ENCODE results near the gene VANGL1. TPM values are rescaled to one million over a fixed set of nuclear protein-coding genes. Genes with fewer than 3 reads are reported as not detected.

VANGL1 gene
- total RNA-seq, 1 donor from 2014 or later, result 8.1 TPM

DNA sequence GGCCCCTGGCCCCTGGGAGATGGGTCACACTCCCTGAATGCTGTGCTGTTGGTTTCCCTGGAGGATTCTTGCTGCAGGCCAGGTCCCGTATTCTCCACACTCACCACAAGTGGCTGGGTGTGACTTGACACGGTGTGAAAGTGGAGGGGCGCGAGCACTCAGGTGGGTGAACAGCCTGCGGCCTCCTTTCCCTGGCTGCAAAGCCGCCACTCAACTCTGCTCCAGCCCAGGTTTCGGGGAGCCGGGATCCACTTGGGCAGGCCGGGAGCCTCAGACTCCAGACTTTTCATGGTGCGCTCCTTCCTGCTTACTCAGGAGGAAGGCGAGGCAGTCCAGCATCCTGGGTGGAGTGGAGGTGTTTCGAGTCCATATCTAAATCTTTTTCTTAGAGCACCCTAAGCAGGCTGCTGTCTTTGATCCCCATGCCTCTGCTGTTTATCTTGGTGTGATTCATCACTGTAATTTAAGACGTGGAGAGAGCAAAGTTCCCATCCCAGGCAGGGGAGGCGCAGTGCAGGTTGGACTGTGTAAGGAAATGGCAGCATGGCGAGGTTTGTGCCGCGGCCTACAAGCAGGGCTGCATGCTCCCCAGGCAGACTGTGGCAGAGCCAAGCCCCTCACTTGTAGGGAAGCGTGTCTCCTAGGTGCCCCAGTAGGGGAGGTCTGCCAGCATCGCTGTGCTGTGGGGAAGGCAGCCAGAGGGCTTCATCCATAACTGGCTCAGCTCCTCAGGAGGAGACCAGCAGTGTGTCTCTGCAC lies 29.6 kb downstream of the VANGL1 start:
- no peak for DNase-seq (ENCODE audit: extremely low spot score in 2 of 2)
- no peak overlapping the region for H3K27ac ChIP-seq
- no peaks in the 10 kb centered on the region for H3K27me3 ChIP-seq
- no peak overlapping the region for H3K4me3 ChIP-seq
- peaks cover 33% of the 10 kb centered on the region for H3K4me1 ChIP-seq
- intact Hi-C loops (cut with DNase I), result no loop called here
- no peaks in the 10 kb centered on the region for H3K9me3 ChIP-seq
- TF ChIP-seq POLR2A (IDR thresholded peaks at IDR 0.05) (no peak), POLR2AphosphoS5 (IDR thresholded peaks at IDR 0.05; ENCODE audit: insufficient read depth in 1 of 2, low read depth in 1 of 2) (no peak)
- TF ChIP-seq, protein P1, sequence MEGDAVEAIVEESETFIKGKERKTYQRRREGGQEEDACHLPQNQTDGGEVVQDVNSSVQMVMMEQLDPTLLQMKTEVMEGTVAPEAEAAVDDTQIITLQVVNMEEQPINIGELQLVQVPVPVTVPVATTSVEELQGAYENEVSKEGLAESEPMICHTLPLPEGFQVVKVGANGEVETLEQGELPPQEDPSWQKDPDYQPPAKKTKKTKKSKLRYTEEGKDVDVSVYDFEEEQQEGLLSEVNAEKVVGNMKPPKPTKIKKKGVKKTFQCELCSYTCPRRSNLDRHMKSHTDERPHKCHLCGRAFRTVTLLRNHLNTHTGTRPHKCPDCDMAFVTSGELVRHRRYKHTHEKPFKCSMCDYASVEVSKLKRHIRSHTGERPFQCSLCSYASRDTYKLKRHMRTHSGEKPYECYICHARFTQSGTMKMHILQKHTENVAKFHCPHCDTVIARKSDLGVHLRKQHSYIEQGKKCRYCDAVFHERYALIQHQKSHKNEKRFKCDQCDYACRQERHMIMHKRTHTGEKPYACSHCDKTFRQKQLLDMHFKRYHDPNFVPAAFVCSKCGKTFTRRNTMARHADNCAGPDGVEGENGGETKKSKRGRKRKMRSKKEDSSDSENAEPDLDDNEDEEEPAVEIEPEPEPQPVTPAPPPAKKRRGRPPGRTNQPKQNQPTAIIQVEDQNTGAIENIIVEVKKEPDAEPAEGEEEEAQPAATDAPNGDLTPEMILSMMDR (IDR thresholded peaks at IDR 0.05), result no peak
- H3K36me3 ChIP-seq, result peaks cover 0 to 5% of the 10 kb centered on the region in 2 donors

DNA sequence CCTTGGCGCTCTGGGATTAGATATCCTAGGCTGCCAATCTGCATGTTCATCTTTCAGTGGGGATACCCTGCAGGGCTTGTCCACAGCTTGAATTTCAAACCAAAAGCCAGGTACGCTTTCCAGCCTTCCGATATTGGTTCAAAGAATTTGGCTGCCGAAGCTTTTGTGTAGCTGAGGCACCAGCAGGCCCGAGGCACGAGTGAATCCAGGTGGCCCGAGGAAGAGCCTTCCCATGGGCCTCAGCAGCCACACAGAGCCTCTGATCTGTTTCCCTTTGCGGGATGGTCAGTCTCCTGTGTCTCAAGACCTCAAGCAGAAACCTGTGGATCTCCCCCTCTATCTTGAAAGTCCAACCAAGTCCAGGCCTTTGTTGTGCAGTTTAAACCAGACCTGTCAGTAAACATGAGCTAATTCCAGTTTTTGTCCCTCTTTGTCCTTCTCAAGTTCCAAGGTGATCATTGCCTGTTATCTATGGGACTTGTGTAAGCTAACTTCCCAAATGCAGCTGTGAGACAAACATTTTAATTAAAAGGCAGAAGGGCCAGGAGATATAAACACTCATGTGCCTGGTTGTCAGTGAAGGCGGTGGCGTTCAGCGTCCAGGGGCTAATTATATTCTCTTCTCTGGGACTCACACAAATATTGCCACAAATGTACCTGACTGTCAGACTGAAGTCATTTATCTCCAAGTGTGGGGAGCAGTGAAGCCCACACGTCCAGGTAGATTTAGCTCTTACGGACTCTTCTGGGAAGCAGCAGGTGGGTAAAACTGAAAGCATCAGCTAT lies 30.6 kb downstream of the VANGL1 start:
- TF ChIP-seq, protein P1 (IDR thresholded peaks at IDR 0.05), result no peak
- no peak for TF ChIP-seq POLR2A (IDR thresholded peaks at IDR 0.05)
- DNase-seq (ENCODE audit: extremely low spot score in 2 of 2), result no peak
- Histone ChIP-seq H3K27me3 (no peaks in the 10 kb centered on the region), H3K9me3 (no peaks in the 10 kb centered on the region), H3K4me1 (peaks cover 40% of the 10 kb centered on the region), H3K4me3 (no peak overlapping the region), H3K27ac (no peak overlapping the region), H3K36me3 (peaks cover 0 to 5% of the 10 kb centered on the region in 2 donors)
- intact Hi-C loops (cut with DNase I), result no loop called here

DNA sequence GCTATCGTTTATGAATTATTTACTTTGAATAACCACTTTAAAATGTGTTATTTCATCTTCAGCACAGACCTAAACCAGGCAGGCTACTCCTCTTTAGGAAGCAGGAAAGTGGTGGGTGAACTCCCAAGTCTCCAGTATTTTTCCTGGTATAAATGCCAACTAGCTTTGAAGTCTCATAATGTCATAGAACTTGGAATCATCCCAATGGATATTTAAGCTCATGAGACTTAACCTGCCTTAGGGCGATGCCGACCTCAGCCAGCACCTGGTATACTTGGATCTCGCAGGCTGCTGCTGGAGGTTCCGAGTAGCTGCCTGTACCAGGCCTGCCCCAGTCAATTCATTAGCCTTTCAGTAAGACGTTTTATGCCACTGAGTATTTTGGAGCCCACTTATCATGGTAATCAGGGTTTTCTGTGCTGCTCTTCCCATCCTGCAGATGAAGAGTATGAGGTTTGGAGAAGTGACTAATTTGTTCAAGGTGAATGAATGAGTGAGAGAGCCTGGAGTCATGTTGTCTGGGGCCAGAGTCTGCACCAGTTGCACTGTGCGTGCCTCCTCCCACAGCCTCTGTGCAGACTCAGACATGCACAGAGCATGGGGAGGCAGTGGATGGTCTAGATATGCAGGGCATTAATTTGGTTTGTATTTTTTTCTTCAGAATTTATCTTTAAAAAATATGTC lies 34.9 kb downstream of the VANGL1 start:
- Histone ChIP-seq H3K27me3 (no peaks in the 10 kb centered on the region), H3K4me3 (no peak overlapping the region), H3K36me3 (no peaks in the 10 kb centered on the region), H3K27ac (no peak overlapping the region), H3K9me3 (no peaks in the 10 kb centered on the region), H3K4me1 (peaks cover 49% of the 10 kb centered on the region)
- TF ChIP-seq POLR2A (IDR thresholded peaks at IDR 0.05) (no peak), POLR2AphosphoS5 (IDR thresholded peaks at IDR 0.05; ENCODE audit: insufficient read depth in 1 of 2, low read depth in 1 of 2) (no peak)
- TF ChIP-seq, protein P1 (IDR thresholded peaks at IDR 0.05), result no peak
- DNase-seq (ENCODE audit: extremely low spot score in 2 of 2), result no peak
- intact Hi-C loops (cut with DNase I), result no loop called here

DNA sequence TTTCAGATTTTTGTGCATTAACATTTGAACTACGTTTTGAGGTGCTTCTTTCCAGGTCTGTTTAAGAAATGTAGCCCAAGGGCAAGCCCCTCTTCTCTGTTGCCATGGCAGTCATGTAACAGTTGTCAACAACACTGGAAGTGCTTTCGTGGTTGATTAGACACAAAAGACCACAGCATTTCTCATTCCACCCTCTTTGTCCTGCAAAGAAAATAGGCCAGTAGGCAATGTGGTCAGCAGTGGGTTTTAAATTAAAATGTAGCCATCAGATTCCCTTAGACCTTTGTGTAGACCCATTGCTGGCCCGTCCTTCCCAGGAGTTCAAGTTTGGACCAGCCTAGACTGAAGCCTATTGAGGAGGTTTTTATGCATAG lies 35.4 kb downstream of the VANGL1 start:
- Histone ChIP-seq H3K9me3 (no peaks in the 10 kb centered on the region), H3K4me1 (peaks cover 43% of the 10 kb centered on the region), H3K36me3 (no peaks in the 10 kb centered on the region), H3K4me3 (no peak overlapping the region), H3K27me3 (no peaks in the 10 kb centered on the region), H3K27ac (no peak overlapping the region)
- intact Hi-C loops (cut with DNase I), result no loop called here
- no peak for DNase-seq (ENCODE audit: extremely low spot score in 2 of 2)
- TF ChIP-seq, protein P1 (IDR thresholded peaks at IDR 0.05), result no peak
- no peak for TF ChIP-seq POLR2AphosphoS5 (IDR thresholded peaks at IDR 0.05; ENCODE audit: insufficient read depth in 1 of 2, low read depth in 1 of 2)
- no peak for TF ChIP-seq POLR2A (IDR thresholded peaks at IDR 0.05)

Measured in vagina (tissue), 2 donors.